GM21515 (cell line): ENCODE results near the gene LOXL4.

Source experiments
- ATAC-seq: cut with Tn5 transposase; IDR thresholded peaks from one replicate; pipeline ENCODE4 v1.9.1; 2021; ENCODE audit not compliant: unreplicated experiment

The LOXL4 gene

GRCh38 chr10:98201760-98202159, 66.2 kb downstream of the LOXL4 start:
- ATAC-seq: no peak
